HG03095 (cell line): ENCODE data around the gene CKM.
"Not testable (repeated sequence)": the region's sequence is repeated elsewhere in the genome, so short reads cannot be mapped to it uniquely, and the experiment has no call there.

Experiments used
- ATAC-seq: cut with Tn5 transposase; IDR thresholded peaks from one replicate; pipeline ENCODE4 v1.9.1; 2021; ENCODE audit warnings: moderate library complexity; ENCODE audit not compliant: unreplicated experiment

Gene CKM

GRCh38 chr19:45321848-45322247, 827 bp downstream of the CKM start:
- no peak for ATAC-seq

- ATAC-seq, result no peak
These were observed 1.5 kb downstream of the CKM start for GRCh38 chr19:45320997-45321775.

GRCh38 chr19:45315304-45315703, 7.4 kb downstream of the CKM start:
- no peak for ATAC-seq

- no peak for ATAC-seq
These were observed 7.9 kb downstream of the CKM start for GRCh38 chr19:45314708-45315245.

- not testable (repeated sequence) for ATAC-seq
These were observed 10.4 kb downstream of the CKM start for GRCh38 chr19:45312285-45312684.

GRCh38 chr19:45311621-45312020, 11.1 kb downstream of the CKM start:
- no peak for ATAC-seq

- not testable (repeated sequence) for ATAC-seq
These were observed 13.4 kb downstream of the CKM start for GRCh38 chr19:45309322-45309721.

GRCh38 chr19:45307361-45307760, 15.3 kb downstream of the CKM start:
- ATAC-seq, result no peak

- ATAC-seq, result no peak
These were observed 16.1 kb downstream of the CKM start for GRCh38 chr19:45306518-45307027.

GRCh38 chr19:45306040-45306439, 16.6 kb downstream of the CKM start:
- no peak for ATAC-seq

GRCh38 chr19:45305421-45305820, 17.3 kb downstream of the CKM start:
- no peak for ATAC-seq

- ATAC-seq, result no peak
These were observed 17.7 kb downstream of the CKM start for GRCh38 chr19:45305007-45305406.

- no peak for ATAC-seq
These were observed 18.3 kb downstream of the CKM start for GRCh38 chr19:45304141-45304926.

- no peak for ATAC-seq
These were observed 19.2 kb downstream of the CKM start for GRCh38 chr19:45303269-45304060.

GRCh38 chr19:45302416-45302815, 20.3 kb downstream of the CKM start:
- no peak for ATAC-seq

- no peak for ATAC-seq
These were observed 23.0 kb downstream of the CKM start for GRCh38 chr19:45299719-45300118.

- ATAC-seq, result no peak
These were observed 24.4 kb downstream of the CKM start for GRCh38 chr19:45298264-45298663.

- no peak for ATAC-seq
These were observed 25.0 kb downstream of the CKM start for GRCh38 chr19:45297674-45298073.

- ATAC-seq, result no peak
These were observed 26.3 kb downstream of the CKM start for GRCh38 chr19:45296355-45296754.

GRCh38 chr19:45295873-45296272, 26.8 kb downstream of the CKM start:
- ATAC-seq, result no peak
